NCI-H524 treated with DMSO at 0.1 percent for 48 hours (cell line): ENCODE measurements around the gene SAP30L.

Source experiments
- DNase-seq: peaks from one replicate; lab custom pipeline; 2025; lab: John Stamatoyannopoulos, UW

The SAP30L gene

GRCh38 chr5:154445422-154446194, at the start of gene SAP30L:
TSS of gene SAP30L (plus strand) at chr5:154445997. CDS start at chr5:154446605, 608 bp downstream.
- peak; percentile 68 for DNase-seq

DNA sequence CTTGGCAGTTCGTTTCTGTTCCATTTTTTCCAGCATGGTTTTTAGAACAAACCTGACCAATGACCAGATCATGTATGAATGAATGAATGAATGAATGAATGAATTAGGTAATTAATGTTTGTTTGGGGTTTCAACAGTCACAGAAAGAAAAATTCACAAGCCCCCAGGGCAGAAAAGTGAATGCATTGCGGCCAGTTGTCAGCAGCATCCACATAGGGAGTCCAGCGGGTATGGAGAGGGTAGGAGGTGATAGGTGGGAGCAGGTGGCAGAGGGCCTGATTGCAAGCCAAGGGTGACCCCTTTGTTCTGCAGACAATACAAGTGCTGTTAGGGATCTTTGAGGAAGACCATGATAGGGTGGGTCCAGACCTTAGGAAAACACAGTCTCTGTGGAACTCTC, 49.7 kb upstream of the SAP30L start:
- DNase-seq, result no peak

GRCh38 chr5:154397652-154398406, 48.0 kb upstream of the SAP30L start:
- no peak for DNase-seq

DNA sequence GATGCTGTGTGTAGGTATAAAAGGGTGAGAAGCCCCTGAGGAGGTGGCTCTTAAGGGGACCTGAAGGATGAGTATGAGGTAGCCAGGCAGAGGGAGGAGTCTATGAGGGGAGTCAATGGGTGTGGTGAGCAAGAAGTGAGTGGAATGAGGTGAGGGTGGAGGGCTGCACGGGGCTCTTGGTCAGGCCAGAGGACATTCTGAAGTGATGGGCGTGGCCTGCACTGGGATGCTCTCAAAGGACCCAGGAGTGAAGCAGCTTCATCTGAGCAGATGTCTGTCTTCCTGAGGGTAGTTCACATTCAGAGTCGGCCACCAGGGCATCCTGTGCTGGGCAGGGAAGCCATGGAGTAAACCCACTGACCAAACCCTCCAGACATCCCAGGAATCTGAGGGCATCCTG, 45.1 kb upstream of the SAP30L start:
- DNase-seq, result no peak

GRCh38 chr5:154401355-154401754, 44.4 kb upstream of the SAP30L start:
- DNase-seq, result no peak

- no peak for DNase-seq
Measured at GRCh38 chr5:154401931-154402330, 43.9 kb upstream of the SAP30L start.

DNA sequence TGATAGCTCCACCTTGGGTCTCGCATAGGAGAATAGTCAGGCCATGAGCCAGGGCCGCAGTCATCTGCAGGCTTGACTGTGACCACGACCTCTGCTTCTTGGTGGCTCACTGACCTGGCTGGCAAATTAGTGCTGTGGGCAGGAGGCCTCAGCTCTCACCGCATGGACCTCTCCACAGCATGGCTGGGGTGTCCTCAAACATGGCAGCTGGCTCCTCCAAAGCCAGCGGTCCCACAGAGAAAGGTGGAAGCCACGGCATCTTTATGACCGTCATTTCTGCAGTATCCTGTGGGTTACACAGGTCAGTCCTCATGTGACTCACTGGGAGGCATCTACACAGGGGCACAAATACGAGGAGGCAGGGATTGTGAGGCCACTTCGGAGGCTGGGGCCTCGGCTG, 43.2 kb upstream of the SAP30L start:
- no peak for DNase-seq

DNA sequence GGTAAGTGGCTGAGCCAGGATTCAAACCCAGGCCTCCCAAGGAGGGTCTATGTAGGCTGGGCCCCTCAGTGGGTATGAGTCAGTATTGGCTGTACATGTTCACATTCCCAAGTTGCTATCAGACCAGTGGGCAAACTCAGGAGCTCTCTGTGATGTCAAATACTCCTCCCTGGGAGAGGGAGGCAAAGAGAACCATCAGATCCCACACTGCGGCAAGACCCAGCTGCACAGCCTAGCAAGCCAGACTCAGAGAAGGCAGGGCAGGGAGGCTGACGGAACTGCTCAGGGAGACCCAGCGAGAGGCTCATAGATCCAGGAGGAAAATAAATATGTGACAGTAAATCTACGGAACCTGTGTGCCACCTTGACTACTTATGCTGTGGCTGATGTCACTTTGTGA, 42.6 kb upstream of the SAP30L start:
- DNase-seq, result no peak

- no peak for DNase-seq
Measured at GRCh38 chr5:154403776-154404387, 41.9 kb upstream of the SAP30L start.

- DNase-seq, result peak; percentile 18
Measured at GRCh38 chr5:154405078-154405792, 40.6 kb upstream of the SAP30L start.

GRCh38 chr5:154406231-154406630, 39.6 kb upstream of the SAP30L start:
- DNase-seq, result no peak

GRCh38 chr5:154406826-154407225, 39.0 kb upstream of the SAP30L start:
- no peak for DNase-seq

DNA sequence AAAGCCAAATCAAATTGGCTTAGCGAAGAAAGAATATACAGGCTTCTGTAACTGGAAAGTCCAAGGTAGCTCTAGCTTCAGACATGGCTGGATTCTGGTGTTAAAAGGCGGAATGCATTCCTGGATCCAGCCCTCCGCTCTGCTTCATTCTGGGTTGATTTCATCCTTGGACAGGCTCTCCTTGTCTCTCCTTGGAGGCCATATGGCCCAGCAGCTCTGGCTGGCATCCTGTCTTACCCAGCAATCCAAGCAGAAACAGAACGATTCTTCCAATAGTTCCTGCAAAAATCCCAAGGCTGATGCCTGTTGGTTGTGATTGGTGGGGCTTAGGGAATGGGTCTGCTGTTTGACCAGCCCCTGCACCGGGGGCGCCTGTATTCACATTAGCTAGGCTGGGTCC, 37.0 kb upstream of the SAP30L start:
- DNase-seq, result no peak

DNA sequence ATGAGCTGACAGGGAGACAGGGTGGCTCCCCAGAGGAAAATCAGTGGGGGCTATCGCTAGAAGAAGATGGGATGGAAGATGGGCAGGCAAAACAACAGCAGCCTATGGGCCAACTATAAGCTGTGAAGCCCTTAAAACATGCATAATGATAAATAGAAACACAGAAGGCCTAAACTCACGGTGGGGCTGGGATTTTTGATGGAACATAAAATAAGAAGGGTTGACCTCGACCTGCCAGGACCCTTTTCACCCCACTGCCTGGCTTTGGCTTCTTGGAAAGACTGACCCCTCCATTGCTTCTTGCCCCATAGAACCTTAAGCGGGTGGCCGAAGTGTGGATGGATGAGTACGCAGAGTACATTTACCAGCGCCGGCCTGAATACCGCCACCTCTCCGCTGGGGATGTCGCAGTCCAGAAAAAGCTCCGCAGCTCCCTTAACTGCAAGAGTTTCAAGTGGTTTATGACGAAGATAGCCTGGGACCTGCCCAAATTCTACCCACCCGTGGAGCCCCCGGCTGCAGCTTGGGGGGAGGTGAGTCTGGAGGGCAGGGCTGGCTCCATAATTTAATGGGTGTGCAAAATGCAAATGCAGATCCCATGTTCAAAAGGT, 36.5 kb upstream of the SAP30L start:
- DNase-seq, result no peak

- DNase-seq, result no peak
Measured at GRCh38 chr5:154410008-154410407, 35.8 kb upstream of the SAP30L start.

DNA sequence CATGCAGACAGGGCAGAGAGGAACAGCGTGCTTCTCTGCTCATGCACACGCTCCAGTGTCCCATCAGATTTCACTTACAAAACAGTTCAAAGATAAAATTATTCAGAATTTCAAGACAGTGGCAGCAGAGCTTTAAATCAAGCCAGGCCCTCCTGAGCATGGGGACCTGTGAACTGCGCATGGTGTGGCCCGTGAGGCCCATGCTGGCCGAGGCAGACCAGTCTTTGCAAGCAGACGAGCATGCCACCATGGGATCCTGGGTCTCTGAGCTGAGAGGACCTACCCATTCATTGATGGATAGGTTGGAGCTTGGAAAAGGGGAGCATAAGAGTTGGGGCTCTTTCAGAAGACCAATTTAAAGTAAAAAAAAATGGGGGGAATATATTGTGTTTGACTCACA, 35.0 kb upstream of the SAP30L start:
- no peak for DNase-seq

- DNase-seq, result no peak
Measured at GRCh38 chr5:154411338-154411737, 34.5 kb upstream of the SAP30L start.

DNA sequence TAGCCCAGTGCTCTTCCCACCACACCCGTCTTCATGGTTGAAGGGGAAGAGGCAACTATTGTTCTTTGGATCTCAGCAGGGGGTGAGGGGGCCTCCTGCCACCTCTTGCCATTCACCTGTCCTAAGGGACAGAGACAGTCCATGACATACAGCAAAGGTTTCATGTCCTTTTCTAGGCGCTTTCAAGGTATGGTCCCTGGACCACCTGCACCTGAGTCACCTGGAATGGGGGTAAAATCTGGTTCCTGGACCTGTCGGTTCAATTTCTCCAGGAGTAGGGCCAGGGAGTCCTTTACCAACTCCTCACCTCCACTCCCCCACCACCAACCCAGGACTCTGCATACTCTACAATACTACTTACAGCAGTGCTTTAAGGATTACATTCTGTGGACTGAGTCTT, 33.5 kb upstream of the SAP30L start:
- no peak for DNase-seq

DNA sequence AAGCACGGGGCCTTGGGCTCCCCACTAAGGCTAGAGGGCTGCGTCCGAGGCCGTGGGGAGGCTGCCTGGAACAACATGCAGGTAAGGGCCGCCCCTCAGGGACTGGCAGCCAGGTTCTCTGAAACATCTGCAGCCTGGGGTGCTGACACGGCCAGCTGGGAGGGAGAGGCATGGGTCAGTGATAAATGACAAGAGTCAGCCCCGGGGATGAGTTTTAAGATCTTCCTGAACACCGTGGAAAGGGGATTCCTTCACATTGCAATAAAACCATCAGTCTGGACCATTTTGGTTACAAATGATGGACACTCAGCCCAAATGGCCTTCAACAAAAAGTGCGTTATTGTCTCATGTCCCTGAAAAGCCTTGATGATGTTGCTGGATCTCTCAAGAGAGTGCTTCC, 32.9 kb upstream of the SAP30L start:
- DNase-seq, result no peak

GRCh38 chr5:154415114-154415513, 30.7 kb upstream of the SAP30L start:
- no peak for DNase-seq

GRCh38 chr5:154418344-154418820, 27.4 kb upstream of the SAP30L start:
- no peak for DNase-seq

- no peak for DNase-seq
Measured at GRCh38 chr5:154419236-154419635, 26.6 kb upstream of the SAP30L start.
